Activated T-helper 1 cell treated with anti-CD3 and anti-CD28 coated beads, Interleukin-12 subunit alpha, Interleukin-12 subunit beta, Interleukin-2, Interleukin-4 antibody, amounts not matched to agents 30 ng/mL and 10 ng/mL and 1 ng/mL, durations not matched to agents 14 hours and 24 hours and 36 hours (primary cell): ENCODE measurements around the gene AP4S1. TPM values are rescaled to one million over a fixed set of nuclear protein-coding genes. Genes with fewer than 3 reads are reported as not detected.
A peak's percentile ranks its signal among the peaks of the same experiment; 100 is the strongest.
"Not testable (repeated sequence)": the region's sequence is repeated elsewhere in the genome, so short reads cannot be mapped to it uniquely, and the experiment has no call there.

Experiments
- DNase-seq: peaks from one replicate; pipeline ENCODE4 v3.0.0; 2021; ENCODE audit warnings: low spot score
- H3K27ac Mint-ChIP-seq: one replicate; pipeline ENCODE4 v1.8.0; 2021; ENCODE audit warnings: mild to moderate bottlenecking, mixed read lengths
- H3K27me3 Mint-ChIP-seq: one replicate; pipeline ENCODE4 v1.8.0; 2022; ENCODE audit warnings: mild to moderate bottlenecking, moderate library complexity, mixed read lengths; ENCODE audit not compliant: insufficient read depth
- H3K36me3 Mint-ChIP-seq: one replicate; pipeline ENCODE4 v1.8.0; 2021; ENCODE audit warnings: low read depth, mixed read lengths
- H3K4me1 Mint-ChIP-seq: one replicate; pipeline ENCODE4 v1.8.0; 2021; ENCODE audit warnings: low read depth, mixed read lengths
- H3K4me3 Mint-ChIP-seq: one replicate; pipeline ENCODE4 v1.8.0; 2021; ENCODE audit warnings: mild to moderate bottlenecking, moderate library complexity, mixed read lengths
- H3K9me3 Mint-ChIP-seq: one replicate; pipeline ENCODE4 v1.8.0; 2021; ENCODE audit warnings: mixed read lengths
- intact Hi-C: fragments of 100-400 bp; cut with micrococcal nuclease; formaldehyde crosslinking; loops from one replicate; pipeline ENCODE4 v1.15.1; 2024
- total RNA-seq: library from RNA; stranded (reverse); gene quantifications from 2 replicates; pipeline ENCODE4 v1.2.3, GENCODE V29; 2022

AP4S1 gene
- 7.9 and 8.5 TPM in 2 replicates for total RNA-seq

- peaks cover 51% of the 10 kb centered on the region for H3K4me1 Mint-ChIP-seq
- H3K9me3 Mint-ChIP-seq, result no peaks in the 10 kb centered on the region
- no peaks in the 10 kb centered on the region for H3K27me3 Mint-ChIP-seq
- intact Hi-C loops, result loop anchor here (1.0 to 10.0 kb wide), 14 partner anchors 22 to 1232 kb away; partner anchors contain the start of genes ARHGAP5, DTD2, G2E3 and HEATR5A
- H3K27ac Mint-ChIP-seq, result peak within 1 kb of the TSS; percentile 96
- H3K36me3 Mint-ChIP-seq, result peaks cover 15% of the 10 kb centered on the region
- peak within 1 kb of the TSS; percentile 99 for H3K4me3 Mint-ChIP-seq
- DNase-seq, result peak; percentile 40
These were observed at the start of gene AP4S1 for GRCh38 chr14:31025367-31026076. TSS of gene AP4S1 (plus strand) at chr14:31025649. CDS start at chr14:31066197, 40,548 bp downstream.

DNA sequence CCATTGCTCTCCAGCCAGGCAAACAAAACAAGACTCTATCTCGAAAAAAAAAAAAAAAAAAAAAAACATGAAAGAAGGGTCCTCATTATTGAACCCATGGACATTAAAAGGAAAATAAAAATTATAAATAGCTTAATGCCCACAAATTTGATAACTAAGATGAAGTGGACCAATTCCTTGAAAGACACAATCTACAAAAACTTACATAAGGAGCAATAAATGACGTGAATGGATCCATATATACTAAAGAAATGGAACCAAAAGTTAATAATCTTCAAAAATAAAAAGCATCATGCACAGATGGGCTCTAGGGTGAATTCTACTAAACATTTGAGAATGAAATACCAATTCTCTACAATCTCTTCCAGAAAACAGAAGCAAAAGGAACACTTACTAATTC lies 47.7 kb upstream of the AP4S1 start:
- no peak overlapping the region for H3K4me3 Mint-ChIP-seq
- intact Hi-C loops, result no loop called here
- H3K4me1 Mint-ChIP-seq, result peaks cover 13% of the 10 kb centered on the region
- no peaks in the 10 kb centered on the region for H3K27me3 Mint-ChIP-seq
- no peaks in the 10 kb centered on the region for H3K9me3 Mint-ChIP-seq
- no peak overlapping the region for H3K27ac Mint-ChIP-seq
- DNase-seq, result no peak
- no peaks in the 10 kb centered on the region for H3K36me3 Mint-ChIP-seq

DNA sequence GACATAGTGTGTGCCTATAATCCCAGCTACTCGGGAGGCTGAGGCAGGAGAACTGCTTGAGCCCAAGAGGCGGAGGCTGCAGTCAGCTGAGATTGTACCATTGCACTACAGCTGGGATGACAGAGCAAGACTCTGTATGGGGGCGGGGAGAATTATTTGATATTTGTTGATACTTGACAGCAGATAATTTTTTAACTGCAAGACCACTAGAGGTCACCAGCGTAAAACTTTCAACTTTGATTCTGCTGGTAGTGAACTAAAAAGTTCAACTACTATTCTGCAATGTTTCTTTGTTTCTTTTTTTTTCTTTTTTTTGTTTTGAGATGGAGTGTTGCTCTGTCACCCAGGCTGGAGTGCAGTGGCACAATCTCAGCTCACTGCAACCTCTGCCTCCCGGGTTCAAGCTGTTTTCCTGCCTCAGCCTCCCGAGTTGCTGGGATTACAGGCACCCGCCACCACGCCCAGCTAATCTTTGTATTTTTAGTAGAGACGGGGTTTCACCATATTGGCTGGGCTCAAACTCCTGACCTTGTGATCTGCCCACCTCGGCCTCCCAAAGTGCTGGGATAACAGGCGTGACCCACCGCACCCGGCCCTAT lies 45.2 kb upstream of the AP4S1 start:
- not testable (repeated sequence) for H3K27ac Mint-ChIP-seq, H3K4me1 Mint-ChIP-seq, H3K9me3 Mint-ChIP-seq, H3K27me3 Mint-ChIP-seq, H3K4me3 Mint-ChIP-seq, H3K36me3 Mint-ChIP-seq
- DNase-seq, result peak; percentile 5
- intact Hi-C loops, result loop anchor here (1.0 to 5.0 kb wide), 3 partner anchors 102 to 376 kb away; partner anchors contain the start of gene HECTD1

GRCh38 chr14:30980980-30981379 lies 44.5 kb upstream of the AP4S1 start:
- Mint-ChIP-seq H3K4me1 (no peaks in the 10 kb centered on the region), H3K9me3 (no peaks in the 10 kb centered on the region), H3K4me3 (no peak overlapping the region), H3K36me3 (peaks cover under 1% of the 10 kb centered on the region), H3K27me3 (no peaks in the 10 kb centered on the region), H3K27ac (no peak overlapping the region)
- no peak for DNase-seq
- intact Hi-C loops, result loop anchor here (1.0 to 5.0 kb wide), 3 partner anchors 101 to 375 kb away; partner anchors contain the start of gene HECTD1

DNA sequence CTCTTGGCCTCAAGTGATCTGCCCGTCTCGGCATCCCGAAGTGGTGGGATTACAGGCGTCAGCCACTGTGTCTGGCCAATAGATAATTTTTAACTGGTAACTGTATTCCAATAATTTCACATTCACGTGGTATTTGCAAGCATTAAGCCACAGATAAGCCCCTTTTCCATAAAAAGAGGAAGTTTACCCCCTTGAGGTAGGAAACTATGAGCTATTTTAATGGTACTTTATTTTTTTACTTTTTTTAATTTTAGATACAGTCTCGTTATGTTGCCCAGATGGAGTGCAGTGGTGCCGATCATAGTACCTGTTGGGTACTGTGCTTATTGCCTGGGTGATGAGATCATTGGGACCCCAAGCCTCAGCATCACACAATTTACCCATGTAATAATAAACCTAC lies 42.9 kb upstream of the AP4S1 start:
- peaks cover 1% of the 10 kb centered on the region for H3K36me3 Mint-ChIP-seq
- H3K9me3 Mint-ChIP-seq, result no peaks in the 10 kb centered on the region
- intact Hi-C loops, result loop anchor here (5.0 kb wide), 1 partner anchor 225 kb away; the partner anchor contains the start of gene HECTD1
- no peaks in the 10 kb centered on the region for H3K27me3 Mint-ChIP-seq
- no peak overlapping the region for H3K4me3 Mint-ChIP-seq
- H3K4me1 Mint-ChIP-seq, result no peaks in the 10 kb centered on the region
- DNase-seq, result no peak
- no peak overlapping the region for H3K27ac Mint-ChIP-seq

DNA sequence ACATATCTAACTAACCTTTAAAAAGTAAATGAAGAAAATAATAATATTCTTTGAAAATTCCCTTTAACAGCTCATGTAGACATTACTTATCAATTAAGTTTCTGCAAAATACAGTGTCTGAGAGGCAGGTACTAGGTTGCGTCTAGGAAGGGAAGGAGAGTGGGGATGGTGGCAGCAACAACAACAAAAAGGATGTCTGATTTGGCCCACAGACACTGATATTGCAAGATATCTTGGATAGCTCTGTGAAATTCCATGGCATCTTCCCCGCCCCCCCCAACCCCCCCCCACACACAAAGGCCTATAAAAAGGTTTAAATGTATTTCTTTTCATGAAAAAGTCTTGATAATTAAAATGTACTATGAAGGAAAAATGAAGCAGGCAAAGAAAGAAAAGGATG lies 41.6 kb upstream of the AP4S1 start:
- no peak overlapping the region for H3K27ac Mint-ChIP-seq
- H3K27me3 Mint-ChIP-seq, result no peaks in the 10 kb centered on the region
- H3K4me3 Mint-ChIP-seq, result no peak overlapping the region
- H3K9me3 Mint-ChIP-seq, result no peaks in the 10 kb centered on the region
- H3K36me3 Mint-ChIP-seq, result peaks cover 1% of the 10 kb centered on the region
- H3K4me1 Mint-ChIP-seq, result peaks cover 5% of the 10 kb centered on the region
- intact Hi-C loops, result loop anchor here (5.0 kb wide), 1 partner anchor 223 kb away; the partner anchor contains the start of gene HECTD1
- DNase-seq, result no peak

DNA sequence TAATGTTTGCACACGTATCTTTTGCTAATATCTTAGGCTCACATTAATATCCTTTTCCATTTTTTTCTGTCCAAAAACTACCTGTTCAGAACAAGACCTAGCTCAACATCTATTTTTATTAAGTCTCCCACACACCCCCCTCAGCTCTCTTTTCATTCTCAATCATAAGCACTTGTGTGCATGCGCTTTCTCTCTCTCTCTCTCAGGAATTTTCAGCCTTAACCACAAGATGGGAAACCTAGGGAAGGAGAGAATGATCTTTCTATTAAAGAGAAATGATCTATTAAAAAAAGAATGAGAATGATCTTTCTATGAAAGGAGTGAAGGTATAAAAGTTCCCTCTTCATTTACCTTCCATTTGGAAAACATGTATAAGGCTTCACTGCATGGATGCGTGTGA lies 39.7 kb upstream of the AP4S1 start:
- no peaks in the 10 kb centered on the region for H3K27me3 Mint-ChIP-seq
- intact Hi-C loops, result no loop called here
- peaks cover 9% of the 10 kb centered on the region for H3K4me1 Mint-ChIP-seq
- H3K27ac Mint-ChIP-seq, result no peak overlapping the region
- no peak overlapping the region for H3K4me3 Mint-ChIP-seq
- no peak for DNase-seq
- no peaks in the 10 kb centered on the region for H3K9me3 Mint-ChIP-seq
- peaks cover 3% of the 10 kb centered on the region for H3K36me3 Mint-ChIP-seq

DNA sequence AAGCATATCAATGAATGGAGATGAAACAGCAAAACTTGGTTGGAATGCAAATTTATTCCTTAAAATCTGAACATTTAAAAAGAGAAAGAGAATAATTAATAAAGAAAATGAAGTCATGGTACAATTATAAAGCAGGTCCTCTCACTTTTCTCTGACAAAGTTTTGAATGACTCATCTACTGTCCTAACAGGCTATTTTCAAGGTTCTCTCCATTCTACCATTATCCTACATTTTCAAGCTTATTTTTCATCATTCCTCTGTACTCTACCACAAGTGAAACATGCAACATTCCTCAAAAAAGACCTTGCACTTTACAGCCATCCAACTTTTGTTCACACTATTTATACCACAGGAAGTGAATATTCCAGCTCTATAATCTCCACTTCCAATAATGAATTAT lies 36.9 kb upstream of the AP4S1 start:
- intact Hi-C loops, result no loop called here
- Mint-ChIP-seq H3K27me3 (no peaks in the 10 kb centered on the region), H3K4me3 (no peak overlapping the region), H3K27ac (no peak overlapping the region), H3K9me3 (no peaks in the 10 kb centered on the region), H3K36me3 (peaks cover 3% of the 10 kb centered on the region), H3K4me1 (peaks cover 15% of the 10 kb centered on the region)
- no peak for DNase-seq

DNA sequence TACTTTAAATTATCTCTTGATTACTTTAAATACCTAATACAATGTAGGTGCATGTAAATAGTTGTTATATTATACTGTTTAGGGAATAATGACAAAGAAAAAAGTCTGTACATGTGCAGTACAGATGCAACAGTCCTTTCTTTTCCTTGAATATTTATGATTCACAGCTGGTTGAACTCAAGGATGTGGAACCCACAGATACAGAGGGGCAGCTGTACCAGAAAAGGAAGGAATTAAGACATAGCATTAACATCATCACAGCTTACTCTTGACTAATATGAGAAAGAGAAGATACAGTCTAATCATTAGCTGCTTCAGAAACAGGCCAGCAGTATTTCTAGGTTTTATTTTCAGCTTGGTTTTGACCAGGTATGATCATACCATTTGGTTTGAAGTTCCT lies 34.7 kb upstream of the AP4S1 start:
- no peak overlapping the region for H3K4me3 Mint-ChIP-seq
- H3K36me3 Mint-ChIP-seq, result peaks cover 3% of the 10 kb centered on the region
- H3K27ac Mint-ChIP-seq, result no peak overlapping the region
- H3K4me1 Mint-ChIP-seq, result peaks cover 28% of the 10 kb centered on the region
- intact Hi-C loops, result no loop called here
- DNase-seq, result no peak
- H3K9me3 Mint-ChIP-seq, result no peaks in the 10 kb centered on the region
- H3K27me3 Mint-ChIP-seq, result no peaks in the 10 kb centered on the region

- Mint-ChIP-seq H3K27me3 (no peaks in the 10 kb centered on the region), H3K9me3 (no peaks in the 10 kb centered on the region), H3K4me1 (peaks cover 33% of the 10 kb centered on the region), H3K27ac (no peak overlapping the region), H3K4me3 (no peak overlapping the region), H3K36me3 (peaks cover 2% of the 10 kb centered on the region)
- DNase-seq, result no peak
- intact Hi-C loops, result no loop called here
These were observed 34.0 kb upstream of the AP4S1 start for GRCh38 chr14:30991408-30991807.

DNA sequence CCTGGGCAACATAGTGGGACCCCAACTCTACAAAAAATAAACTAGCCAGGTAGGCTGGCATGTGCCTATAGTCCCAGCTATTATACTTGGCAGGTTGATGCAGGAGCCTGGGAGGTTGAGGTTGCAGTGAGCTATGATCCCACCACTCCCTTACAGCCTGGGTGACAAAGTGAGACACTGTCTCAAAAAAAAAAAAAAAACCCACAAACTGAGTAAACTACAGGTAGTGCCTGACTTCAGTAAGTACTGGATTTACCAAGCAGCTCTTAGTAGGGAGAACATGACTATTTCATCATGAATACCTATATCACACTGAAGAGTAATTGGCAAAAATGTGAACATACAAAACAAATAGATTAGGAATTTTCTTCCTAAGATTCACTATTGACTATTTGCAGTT lies 32.4 kb upstream of the AP4S1 start:
- Mint-ChIP-seq H3K27me3 (no peaks in the 10 kb centered on the region), H3K9me3 (peaks cover 8% of the 10 kb centered on the region), H3K36me3 (peaks cover 11% of the 10 kb centered on the region), H3K27ac (no peak overlapping the region), H3K4me1 (peaks cover 38% of the 10 kb centered on the region), H3K4me3 (no peak overlapping the region)
- intact Hi-C loops, result no loop called here
- no peak for DNase-seq

DNA sequence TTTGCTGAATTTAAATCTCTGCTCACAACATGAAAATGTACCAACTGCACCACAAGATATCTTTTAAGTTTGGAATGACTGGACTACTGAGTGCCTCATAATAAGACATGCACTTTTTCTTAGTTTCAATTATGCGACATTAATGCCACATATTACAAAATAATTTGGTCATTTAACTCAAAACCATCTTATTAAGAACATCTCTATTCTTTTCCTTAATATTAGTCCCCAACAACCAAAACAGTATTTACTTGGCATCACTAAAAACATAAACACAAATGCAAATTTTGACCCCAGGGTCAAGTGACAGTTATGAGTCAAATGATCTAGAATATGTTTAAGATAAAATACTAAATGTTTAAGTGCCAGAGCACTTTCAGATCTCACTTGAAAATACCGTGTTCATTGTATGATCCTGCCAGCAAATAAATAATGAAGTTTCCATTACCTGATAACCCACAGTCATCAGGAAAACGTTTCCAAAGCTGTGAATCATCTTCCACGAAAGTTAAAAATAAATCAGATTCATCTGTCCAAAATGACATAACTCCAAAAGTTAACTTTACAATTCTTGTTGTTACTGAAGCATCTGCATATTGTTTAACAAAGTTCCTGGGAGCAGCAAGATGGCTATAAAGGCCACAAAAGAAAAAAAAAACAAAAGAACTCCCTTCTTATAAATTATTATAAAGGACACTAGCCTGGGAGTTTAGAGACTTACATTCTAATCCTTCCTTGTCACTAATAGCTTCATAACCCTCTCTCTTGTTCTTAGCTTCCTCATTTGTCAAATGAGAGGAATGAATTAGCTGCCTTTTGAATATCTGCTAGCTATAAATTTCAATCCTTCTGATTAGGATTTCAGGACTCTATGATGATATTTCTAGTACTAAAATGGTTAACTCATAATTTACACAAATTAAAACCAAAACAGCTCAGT lies 30.5 kb upstream of the AP4S1 start:
- H3K27ac Mint-ChIP-seq, result peak overlapping the region; percentile 74
- H3K4me1 Mint-ChIP-seq, result peaks cover 29% of the 10 kb centered on the region
- no peaks in the 10 kb centered on the region for H3K27me3 Mint-ChIP-seq
- DNase-seq, result no peak
- H3K4me3 Mint-ChIP-seq, result no peak overlapping the region
- intact Hi-C loops, result loop anchor here (1.0 kb wide), 1 partner anchor 31 kb away; the partner anchor contains the start of gene STRN3
- peaks cover 24% of the 10 kb centered on the region for H3K9me3 Mint-ChIP-seq
- peaks cover 23% of the 10 kb centered on the region for H3K36me3 Mint-ChIP-seq
